GM18519 (cell line): ENCODE results near the gene SIX5.
"Not testable (repeated sequence)": the region's sequence is repeated elsewhere in the genome, so short reads cannot be mapped to it uniquely, and the experiment has no call there.

Source experiments
- ATAC-seq: cut with Tn5 transposase; IDR thresholded peaks from one replicate; pipeline ENCODE4 v1.9.1; 2021; ENCODE audit warnings: mild to moderate bottlenecking, moderate library complexity; ENCODE audit not compliant: unreplicated experiment, low FRiP score

Gene SIX5

DNA sequence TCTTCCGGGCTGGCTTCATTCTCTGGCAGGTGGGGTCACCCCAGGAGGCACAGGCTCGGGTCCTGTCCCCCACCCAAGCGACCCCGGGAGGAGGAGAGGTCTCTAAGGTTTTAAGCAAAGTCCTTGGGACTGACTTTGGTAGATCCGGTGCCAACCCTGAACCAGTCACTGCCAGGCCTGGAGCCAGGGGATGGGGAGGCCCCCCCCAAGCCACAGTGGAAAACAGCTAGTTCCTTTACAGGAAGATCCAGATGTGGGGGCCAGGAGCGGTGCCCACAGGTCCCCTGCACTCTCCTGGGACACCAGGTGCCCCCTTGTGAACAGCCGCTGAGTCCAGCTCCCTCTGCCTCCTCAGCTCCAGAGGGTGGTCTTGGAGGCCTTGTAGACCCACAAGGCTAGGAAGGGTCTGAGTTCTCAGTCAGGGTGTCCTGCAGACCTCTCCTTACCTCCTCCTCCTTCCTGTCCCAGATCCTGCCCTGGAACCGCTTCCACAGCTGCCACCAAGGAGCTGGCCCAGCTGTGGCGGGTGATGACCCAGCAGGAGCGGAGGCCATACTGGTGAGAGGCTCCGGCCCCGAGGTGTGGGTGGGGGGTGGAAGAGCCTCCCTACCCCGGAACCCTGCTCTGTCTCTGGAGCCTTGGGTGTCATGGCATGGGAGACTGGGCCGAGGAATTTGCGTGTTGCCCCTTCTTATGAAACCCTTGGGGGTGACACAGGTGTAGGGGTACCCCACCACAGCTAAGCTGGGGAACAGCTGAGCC, 6.0 kb downstream of the SIX5 start:
- ATAC-seq, result no peak

DNA sequence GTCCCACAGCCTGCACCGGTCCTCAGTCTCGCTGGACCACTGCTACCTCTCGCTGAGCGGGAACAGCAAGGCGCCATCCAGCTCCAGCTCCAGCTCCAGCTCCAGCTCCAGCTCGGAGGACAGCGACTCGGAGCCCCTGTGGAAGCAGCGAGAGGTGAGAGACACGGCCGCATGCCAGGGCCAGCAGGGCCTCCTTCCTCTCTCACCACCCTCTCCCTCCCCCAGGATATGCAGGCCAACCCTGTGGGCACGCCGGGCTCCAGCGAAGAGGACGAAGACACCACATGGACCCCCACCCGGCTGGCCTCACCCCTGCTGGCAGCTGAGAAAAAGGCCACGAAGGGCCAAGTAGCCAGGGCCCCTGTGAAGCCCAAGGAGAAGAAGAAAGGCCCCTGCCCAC, 7.3 kb downstream of the SIX5 start:
- ATAC-seq, result no peak

DNA sequence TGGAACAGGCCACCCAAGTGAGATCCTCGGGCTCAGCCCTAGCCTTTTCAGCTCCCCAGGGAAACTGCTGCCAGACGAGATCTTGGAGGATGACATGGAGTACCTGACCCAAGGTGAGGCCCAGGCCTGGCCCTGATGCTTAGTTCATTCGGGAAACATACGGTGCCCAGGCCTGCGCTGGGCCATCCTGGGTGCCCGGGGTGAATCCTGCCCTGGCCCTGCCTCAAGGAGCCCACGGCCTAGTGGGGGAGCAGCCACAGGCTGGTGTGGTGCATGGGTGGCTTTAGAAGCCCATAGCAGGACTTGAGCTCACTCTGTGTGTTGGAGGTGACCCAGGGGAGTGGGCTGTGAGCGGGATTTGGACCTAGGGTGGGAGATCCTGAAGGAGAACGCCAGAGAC, 10.1 kb downstream of the SIX5 start:
- no peak for ATAC-seq

DNA sequence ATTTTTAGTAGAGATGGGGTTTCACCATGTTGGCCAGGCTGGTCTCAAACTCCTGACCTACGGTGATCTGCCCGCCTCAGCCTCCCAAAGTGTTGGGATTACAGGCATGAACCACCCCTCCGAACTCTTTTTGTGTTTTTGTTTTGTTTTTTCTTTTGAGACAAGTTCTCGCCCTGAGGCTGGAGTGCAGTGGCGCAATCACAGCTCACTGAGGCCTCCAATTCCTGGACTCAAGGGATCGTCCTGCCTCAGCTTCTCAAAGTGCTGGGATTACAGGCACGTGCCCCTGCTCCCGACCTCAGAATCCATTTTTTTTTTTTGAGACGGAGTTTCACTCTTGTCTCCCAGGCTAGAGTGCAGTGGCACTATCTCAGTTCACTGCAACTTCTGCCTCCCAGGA, 11.4 kb downstream of the SIX5 start:
- no peak for ATAC-seq

DNA sequence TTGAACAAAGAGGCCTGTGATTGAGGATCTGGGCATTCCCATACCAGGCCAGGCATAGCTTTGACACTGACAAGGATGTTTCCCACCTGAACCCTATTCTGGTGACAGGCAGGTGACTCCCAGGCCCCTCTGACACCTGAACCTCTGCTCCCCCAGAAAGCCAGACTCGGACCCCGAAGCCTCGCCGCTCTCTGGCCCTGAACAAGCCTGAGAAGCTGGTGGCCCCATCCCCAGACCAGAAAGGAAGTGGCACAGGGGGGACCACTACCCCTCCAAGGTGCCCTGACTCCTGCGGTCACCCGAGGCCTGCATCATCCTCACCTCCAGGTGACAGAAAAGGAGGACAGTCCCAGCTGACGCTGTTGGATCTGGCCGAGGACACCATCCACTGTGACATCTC, 14.7 kb downstream of the SIX5 start:
- ATAC-seq, result no peak

DNA sequence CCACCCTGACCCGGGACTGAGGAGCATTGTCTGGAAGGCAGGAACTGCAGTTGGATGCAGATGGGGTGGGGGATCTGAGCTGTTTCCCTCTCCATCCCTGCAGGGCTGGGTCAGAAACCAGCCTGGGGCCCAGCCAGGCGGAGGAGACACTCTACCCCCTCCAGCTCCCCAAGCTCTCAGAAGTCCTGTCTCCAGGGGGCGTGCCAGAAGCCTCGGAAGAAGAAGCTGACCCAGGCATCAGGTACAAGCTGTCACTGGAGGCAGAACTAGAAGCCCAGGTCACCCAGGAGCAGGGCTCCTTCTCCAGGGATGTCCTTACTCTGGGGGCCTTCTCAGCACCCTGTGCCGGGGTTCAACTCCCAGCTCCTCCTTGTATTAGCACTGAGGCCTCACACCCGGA, 15.5 kb downstream of the SIX5 start:
- ATAC-seq, result no peak

DNA sequence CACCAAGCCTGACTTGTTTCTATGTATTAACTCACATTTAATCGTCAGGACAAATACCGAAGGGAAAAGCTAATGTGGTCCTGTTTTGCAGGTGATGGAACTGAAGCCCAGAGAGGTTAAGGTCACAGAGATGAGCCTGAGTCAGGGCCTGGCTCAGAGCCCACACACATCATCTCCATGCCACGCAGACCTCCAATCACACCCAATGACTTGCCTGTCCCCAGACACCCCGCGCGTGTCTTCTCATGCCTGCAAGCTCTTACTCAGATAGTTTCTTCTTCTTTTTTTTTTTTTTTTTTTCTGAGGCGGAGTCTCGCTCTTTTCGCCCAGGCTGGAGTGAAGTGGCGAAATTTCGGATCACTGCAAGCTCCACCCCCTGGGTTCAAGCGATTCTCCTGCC, 16.4 kb downstream of the SIX5 start:
- no peak for ATAC-seq

DNA sequence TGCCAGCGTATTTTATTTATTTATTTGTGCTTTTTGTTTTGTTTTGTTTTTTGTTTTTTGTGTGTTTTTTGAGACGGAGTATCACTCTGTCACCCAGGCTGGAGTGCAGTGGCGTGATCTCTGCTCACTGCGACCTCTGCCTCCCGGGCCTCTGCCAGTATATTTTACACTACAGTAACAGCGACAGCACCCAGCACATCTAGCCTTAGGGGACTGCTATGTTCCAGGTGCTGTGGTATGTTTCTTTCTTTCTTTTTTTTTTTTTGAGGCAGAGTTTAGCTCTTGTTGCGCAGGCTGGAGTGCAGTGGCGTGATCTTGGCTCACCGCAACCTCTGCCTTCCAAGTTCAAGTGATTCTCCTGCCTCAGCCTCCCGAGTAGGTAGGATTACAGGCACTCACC, 17.6 kb downstream of the SIX5 start:
- ATAC-seq, result not testable (repeated sequence)

DNA sequence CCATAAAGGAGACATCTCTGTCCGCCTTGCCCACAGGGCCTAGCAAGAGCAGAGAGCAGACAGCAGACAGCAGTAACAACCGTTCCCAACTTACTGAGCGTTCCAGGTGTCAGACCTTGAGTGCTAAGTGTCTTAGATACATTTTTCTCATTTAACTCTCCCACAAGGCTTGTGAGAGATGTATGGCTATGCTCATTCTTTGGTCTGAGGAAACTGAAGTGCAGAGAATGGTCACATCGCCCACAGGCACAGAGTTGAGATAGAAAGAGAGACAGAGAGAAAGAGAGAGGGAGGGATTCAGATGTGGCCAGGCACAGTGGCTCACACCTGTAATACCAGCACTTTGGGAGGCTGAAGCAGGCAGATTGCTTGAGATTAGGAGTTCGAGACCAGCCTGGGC, 21.5 kb downstream of the SIX5 start:
- no peak for ATAC-seq

DNA sequence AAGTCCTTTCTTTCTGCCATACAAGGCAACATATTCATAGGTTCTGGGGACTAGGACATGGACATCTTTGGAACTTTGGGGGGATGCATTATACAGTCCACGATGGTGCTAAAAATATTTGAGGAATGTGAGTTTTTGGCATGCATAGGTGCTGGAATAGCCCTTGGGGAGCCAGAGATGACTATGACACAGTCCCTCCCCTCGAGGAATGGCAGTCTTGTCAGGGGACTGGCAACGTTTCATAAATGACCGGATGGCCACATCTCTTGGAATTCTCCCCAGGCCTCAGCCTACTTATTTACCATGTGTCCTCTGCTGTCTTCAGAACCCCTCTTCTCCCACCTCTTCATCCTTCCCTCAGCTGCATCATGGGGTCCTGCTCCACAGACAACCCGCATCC, 22.2 kb downstream of the SIX5 start:
- ATAC-seq, result no peak

DNA sequence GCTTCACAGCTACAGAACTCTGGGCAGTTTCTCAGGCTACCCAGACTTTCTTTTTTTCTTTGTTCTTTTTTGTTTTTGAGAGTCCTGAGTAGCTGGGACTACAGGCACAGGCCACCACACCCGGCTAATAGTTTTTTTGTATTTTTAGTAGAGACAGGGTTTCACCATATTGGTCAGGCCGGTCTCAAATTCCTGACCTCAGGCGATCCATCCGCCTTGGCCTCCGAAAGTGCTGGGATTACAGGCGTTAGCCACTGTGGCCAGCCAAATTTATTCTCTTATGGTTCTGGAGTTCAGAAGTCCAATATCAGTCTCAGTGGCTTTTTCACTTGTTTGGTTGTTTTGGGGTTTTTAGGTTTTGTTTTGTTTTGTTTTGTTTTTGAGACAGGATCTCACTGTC, 23.4 kb downstream of the SIX5 start:
- no peak for ATAC-seq

DNA sequence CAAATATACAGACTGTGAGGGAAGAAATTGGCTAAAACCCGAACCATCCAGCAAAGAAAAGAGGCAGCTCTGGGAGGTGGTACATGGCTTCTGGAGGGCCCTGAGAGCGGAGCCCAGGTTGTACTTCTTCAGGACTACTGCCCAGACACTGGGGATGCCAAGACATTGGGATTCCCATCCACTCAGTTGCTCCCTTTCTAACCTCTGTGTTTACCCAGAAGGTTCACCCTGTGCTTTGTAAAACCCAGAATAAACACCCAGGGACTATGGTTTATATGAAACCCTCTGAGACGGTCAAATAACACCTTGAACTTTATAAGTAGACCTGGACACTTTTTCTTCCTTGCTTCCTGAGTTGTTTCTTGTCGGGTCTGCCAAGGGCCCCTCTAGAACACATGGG, 26.1 kb downstream of the SIX5 start:
- ATAC-seq, result no peak

DNA sequence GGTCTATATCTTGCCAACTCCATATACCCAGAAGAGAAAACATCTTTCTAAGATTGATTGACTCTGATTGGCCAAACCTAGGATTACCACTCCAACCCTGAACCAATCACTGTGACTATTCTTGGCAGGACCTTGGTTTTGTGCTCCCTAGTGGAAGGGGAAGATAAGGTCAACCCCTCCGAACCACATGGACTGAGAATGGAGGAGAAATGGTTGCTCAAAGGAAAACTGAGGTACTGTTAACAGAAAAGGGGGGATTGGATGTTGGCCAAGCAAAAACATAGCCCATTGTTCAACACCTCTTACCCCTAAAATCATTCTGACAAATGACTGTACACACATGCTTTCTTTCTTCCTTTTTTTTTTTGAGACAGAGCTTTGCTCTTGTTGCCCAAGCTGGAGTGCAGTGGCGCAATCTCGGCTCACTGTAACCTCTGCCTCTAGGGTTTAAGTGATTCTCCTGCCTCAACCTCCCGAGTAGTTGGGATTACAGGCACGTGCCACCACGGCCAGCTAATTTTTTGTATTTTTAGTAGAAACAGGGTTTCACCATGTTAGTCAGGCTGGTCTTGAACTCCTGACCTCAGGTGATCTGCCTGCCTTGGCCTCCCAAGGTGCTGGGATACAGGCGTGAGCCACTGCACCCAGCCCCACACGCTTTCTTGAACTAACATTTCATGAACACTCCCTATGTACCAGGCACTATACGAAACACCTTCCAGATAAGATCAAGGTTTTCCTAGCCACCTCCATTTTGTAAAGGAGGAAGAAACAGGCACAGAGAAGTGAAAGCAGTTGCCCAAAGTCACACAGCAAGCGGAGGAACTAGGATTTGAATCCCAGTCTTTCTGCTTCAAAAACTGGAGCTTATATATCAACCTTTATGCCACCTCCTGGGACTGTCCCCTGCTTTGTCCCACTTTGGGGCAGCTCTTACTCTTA, 29.3 kb downstream of the SIX5 start:
- no peak for ATAC-seq

DNA sequence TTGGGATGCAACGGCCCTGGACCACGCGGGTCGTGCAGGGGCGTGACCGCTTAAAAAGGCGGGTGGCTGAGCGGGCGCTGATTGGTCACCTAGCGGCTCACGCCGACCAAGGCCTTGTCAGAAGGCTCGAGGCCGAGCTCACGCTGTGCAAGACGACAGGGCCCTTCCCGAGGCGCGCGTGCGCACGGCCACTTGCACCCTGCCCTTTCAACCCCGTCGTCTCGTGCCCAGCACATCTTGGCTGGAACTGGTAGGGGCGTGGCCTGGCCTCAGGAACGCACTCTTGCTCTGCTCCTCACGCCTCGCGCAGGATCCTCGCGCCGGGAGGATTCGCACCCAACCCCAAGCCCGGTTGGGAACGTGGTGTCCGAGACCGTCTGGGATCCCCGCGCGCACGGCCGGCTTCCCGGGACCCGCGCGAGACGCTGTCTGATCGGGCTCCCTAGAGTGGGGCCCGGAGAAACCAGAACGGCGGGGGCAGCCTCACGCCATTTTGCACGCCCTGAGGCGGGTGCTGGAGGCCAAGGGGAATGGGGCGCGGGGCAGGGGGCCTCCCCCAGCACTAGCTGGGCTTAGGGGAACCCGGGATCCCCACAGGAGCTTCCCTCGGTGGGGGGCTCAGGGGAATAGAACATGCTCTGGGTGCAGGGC, 35.8 kb downstream of the SIX5 start, which contains the start of gene MEIOSIN:
Gene MEIOSIN, plus strand, starts transcription at position 280 of the 651 bp plus-strand sequence. CDS start 1,938 bp downstream, outside the sequence.
- no peak for ATAC-seq

DNA sequence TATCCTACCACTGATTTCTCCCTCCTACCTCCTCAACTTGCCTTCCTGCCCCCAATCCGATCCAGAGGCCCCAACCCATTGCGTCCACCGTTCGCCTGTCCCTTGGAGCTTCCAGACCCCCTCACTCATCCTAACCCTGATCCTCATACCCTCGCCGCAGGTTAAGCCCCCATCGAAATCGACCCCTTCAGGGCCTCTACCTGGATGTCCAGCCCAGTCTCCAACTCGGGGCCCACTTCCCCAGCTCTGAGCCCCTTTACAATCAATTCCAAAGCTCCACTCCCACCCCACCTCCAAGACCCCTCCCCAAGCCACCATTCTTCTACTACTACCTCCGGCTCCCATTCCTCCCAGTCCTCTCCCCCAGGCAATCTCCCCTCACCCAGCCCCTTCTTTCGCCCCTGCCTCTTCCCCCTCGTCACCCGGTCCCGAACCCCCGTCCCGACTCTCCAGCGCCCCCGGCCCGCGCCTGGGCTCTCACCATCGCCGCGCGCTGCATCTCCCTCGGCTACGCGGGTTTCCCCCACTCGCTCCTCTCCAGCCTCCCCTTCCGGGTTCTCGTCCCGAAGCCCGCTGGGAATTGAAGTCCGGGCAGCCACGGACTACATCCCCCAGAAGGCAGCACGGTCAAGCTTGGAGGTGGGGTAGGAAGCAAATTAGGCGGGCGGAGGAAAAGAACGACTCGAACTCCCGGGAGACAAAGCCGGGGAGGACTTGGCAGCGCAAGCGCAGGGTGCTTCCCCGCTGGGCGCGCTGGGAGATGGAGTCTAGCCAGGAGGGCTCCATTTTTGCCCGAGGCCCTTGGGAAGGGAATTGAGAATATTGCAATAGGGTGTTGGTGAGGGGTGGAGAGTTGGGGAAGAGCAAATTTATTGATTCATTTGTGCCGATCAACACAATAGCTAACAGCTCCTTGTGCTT, 38.4 kb downstream of the SIX5 start, which contains the start of gene FBXO46:
Gene FBXO46, minus strand, starts transcription at position 529 of the 921 bp plus-strand sequence. CDS start 17,401 bp downstream, outside the sequence.
- peak; percentile 72 for ATAC-seq

DNA sequence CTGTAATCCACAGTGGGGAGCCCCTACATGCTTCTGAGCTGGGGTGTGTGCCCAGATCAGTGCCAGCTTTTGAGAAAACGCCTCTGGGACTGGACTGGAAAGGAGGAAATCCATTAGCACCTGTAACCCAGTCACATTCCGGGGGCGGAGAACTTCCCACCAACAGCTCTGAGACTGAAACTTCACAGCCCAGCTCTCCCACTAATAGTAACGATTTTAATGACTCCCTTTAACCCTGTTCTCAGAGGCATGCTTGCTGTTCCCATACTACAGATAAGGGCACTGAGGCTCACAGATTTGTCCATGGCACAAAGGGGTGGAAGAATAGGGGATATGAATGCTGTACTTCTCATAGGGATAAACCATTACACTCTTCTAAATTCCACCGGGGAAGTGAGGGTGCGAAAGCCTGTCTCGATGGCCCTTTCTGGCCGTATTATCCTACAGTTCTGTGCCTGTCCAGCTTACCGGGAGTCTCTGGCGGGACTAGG, 39.2 kb downstream of the SIX5 start:
- ATAC-seq, result no peak

DNA sequence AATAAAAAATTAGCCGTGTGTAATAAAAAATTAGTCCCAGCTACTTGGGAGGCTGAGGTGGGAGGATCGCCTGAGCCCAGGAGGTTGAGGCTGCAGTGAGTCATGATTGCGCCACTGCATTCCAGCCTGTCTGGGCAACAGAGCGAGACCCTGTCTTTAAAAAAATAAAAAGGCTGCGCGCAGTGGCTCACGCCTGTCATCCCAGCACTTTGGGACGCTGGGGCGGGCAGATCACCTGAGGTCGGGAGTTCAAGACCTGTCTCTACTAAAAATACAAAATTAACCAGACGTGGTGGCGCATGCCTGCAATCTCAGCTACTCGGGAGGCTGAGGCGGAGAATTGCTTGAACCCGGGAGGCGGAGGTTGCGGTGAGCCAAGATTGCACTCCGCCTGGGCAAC, 40.4 kb downstream of the SIX5 start:
- not testable (repeated sequence) for ATAC-seq

DNA sequence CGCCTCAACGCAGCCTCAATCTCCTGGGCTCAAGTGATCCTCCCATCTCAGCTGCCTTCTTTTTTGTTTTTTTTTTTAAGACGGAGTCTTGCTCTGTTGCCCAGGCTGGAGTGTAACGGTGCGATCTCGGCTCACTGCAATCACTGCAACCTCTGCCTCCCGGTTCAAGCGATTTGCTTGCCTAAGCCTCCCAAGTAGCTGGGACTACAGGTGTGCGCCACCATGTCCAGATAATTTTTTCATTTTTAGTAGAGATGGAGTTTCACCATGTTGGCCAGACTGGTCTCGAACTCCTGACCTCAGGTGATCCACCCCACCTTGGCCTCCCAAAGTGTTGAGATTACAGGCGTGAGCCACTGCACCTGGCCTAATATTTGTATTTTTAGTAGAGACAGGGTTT, 49.0 kb downstream of the SIX5 start:
- not testable (repeated sequence) for ATAC-seq

DNA sequence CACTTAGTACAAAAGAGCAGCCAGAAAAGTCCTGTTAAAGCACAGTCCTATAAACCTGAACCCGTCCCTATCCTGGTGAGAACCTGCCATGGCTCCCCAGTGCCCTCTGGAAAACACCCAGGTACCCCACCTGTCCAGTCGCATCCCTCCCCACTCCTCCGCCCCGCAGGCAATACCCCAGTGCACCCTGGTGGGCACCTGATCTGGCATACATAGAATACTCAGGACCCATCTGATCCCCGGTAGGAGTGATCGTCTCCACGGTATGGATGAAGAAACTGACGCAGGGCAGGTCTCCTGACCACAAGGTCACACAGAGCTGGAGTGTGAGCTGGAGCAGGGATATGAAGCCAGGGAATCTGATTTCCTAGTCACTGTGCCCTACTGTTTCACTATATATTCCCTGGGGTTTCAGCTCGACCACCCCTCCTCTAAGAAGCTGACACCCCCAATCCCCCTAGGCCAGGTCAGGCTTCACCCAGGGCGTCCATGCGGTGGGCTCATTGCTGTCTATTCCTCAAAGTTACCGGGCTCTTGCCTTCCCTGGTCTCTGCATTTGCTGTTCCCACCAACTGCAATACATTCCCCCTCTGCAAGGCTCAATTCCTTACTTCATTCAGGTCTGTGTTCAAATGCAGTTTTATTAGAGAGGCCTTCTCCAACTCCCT, 50.9 kb downstream of the SIX5 start:
- ATAC-seq, result no peak
